Activated naive CD4-positive, alpha-beta T cell treated with anti-CD3 and anti-CD28 coated beads, Interleukin-2, amount 50 U/mL, for 24 hours (primary cell): Measurements from ENCODE around the gene IL1RAP.
A peak's percentile ranks its signal among the peaks of the same experiment; 100 is the strongest.

Source experiments
- H3K27ac Mint-ChIP-seq: one replicate; pipeline ENCODE4 v1.8.0; 2021; ENCODE audit warnings: mild to moderate bottlenecking, mixed read lengths
- H3K27me3 Mint-ChIP-seq: one replicate; pipeline ENCODE4 v1.8.0; 2021; ENCODE audit warnings: mixed read lengths
- H3K36me3 Mint-ChIP-seq: one replicate; pipeline ENCODE4 v1.8.0; 2021; ENCODE audit warnings: mixed read lengths
- H3K4me1 Mint-ChIP-seq: one replicate; pipeline ENCODE4 v1.8.0; 2021; ENCODE audit warnings: mixed read lengths
- H3K4me3 Mint-ChIP-seq: one replicate; pipeline ENCODE4 v1.8.0; 2021; ENCODE audit warnings: mild to moderate bottlenecking, mixed read lengths
- H3K9me3 Mint-ChIP-seq: one replicate; pipeline ENCODE4 v1.8.0; 2021; ENCODE audit warnings: mixed read lengths

The IL1RAP gene

DNA sequence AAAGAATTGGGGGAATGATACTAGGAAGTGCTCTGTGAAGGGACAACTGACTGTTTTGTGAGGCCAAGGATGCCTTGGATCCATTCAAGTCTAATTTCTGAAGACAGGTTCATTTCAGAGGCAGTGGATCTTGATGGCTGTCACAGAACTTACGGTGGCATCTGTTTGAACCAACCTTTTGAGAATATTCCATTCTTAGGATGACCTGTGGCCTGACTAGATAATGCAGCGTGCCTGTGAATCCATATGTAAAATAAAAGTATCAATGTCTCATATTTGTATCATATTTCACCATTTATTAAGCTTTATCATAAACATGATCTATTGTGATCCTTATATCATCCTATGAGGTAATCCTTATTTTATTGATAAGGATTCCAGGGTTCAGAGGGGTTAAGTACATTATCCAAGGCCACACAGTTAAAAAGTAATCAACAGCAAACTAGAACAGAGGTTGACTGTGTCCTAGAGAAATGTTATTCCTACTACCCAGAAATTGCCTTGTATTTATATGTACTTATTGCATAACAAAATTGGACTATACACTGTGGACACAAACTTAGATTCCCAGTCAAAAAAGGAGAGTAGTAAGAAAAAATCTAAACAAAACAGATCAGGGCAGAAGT lies 34.3 kb downstream of the IL1RAP start:
- no peak overlapping the region for H3K27ac Mint-ChIP-seq
- H3K4me3 Mint-ChIP-seq = no peak overlapping the region
- no peaks in the 10 kb centered on the region for H3K9me3 Mint-ChIP-seq
- no peaks in the 10 kb centered on the region for H3K4me1 Mint-ChIP-seq
- no peaks in the 10 kb centered on the region for H3K27me3 Mint-ChIP-seq
- peaks cover 5% of the 10 kb centered on the region for H3K36me3 Mint-ChIP-seq

DNA sequence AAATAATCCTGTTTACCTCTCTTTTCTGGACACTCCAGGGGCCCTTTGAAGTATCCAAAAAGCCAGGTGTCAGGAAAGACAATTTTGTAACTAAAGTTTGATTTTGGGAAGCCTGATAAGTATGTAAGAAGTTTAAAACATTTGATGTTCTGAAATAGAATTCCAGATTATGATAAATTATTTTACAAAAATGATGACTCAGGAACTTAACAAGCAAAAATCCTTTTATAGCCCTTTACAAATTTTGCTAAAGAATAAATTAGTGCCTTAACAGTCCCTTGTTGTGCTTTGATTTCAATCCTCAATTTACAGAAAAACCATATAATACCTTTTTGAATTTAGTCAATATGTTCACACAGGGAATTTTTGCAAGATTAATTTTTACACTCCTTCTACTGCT lies 38.1 kb downstream of the IL1RAP start:
- Mint-ChIP-seq H3K36me3 (peaks cover 17% of the 10 kb centered on the region), H3K4me3 (no peak overlapping the region), H3K4me1 (peaks cover 3% of the 10 kb centered on the region), H3K9me3 (no peaks in the 10 kb centered on the region), H3K27ac (no peak overlapping the region), H3K27me3 (no peaks in the 10 kb centered on the region)

DNA sequence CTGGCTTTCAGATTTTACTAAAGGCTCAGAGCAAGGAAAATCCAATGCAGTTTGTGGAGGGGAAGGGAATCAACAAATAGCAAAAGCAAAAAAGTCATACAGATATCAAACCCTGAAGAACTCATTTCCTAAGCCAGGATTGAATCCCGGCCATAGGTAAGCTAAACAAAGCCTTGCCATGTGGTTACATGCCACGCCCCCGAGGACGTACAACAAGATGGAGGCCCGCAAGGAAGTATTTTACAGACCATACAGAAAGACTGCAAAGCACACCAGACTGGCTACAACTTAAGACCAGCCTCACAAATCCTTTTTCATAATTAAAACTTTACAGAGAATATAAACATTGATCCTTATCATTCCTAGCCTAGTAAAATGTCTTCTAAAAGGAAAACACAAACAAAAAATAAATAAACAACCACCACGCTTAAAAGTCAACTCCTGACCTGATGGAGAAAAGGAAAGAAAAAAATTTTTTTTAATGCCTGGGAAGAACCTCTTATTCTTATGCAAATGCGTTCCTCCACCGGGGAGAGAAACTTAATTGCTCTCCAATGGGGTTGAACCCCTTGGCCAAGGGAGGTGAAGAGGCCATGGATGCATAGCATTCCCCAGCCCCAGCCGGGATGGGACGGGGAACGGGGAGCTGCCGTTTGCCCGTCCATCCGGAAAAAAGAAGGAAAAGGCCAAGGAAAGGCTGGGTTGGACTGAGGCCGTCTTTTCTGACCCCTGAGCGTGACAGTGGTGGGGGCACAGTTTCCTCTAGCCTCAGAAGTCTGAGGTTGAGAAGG lies 39.3 kb downstream of the IL1RAP start:
- H3K9me3 Mint-ChIP-seq = no peaks in the 10 kb centered on the region
- peak overlapping the region; percentile 41 for H3K27ac Mint-ChIP-seq
- peaks cover 3% of the 10 kb centered on the region for H3K4me1 Mint-ChIP-seq
- no peak overlapping the region for H3K4me3 Mint-ChIP-seq
- no peaks in the 10 kb centered on the region for H3K27me3 Mint-ChIP-seq
- H3K36me3 Mint-ChIP-seq = peaks cover 24% of the 10 kb centered on the region

DNA sequence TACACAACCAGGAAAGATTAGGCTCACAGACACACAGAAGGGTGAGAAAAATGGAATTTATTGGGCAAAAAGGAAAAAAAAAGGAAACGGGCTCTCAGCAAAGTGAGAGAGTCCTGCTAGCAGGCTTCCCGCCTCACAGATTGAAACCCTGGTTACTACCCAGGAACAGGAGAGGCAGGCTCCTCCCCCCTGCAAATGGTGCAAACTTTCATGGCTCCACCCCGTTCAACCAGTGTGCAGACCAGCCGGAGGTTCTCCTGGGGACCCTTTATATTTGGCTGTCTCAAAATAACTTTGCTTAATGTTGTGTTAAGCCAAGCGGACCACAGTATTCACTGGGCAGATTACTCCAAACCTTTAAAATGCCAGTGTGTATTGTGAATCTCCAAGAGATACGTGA lies 40.3 kb downstream of the IL1RAP start:
- no peaks in the 10 kb centered on the region for H3K27me3 Mint-ChIP-seq
- H3K4me3 Mint-ChIP-seq = no peak overlapping the region
- no peak overlapping the region for H3K27ac Mint-ChIP-seq
- peaks cover 3% of the 10 kb centered on the region for H3K4me1 Mint-ChIP-seq
- H3K9me3 Mint-ChIP-seq = no peaks in the 10 kb centered on the region
- H3K36me3 Mint-ChIP-seq = peaks cover 21% of the 10 kb centered on the region

DNA sequence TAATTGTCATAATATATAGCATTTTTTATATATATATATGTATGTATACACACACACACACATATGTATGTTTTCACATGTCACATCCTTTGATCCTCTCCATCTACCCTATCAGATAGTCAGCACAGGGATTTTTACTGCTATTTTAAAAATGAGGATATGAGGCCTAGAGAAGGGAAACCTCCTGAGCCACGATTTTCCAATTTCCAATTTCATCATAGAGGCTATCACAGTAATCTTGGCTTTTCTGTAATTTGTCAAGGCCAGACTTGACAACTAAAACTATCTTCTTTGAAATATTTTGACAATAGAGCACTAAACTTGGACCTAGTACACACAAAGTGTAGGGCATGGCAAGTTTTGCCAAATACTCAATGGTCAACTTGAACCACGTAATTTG lies 42.5 kb downstream of the IL1RAP start:
- Mint-ChIP-seq H3K4me1 (peaks cover 3% of the 10 kb centered on the region), H3K36me3 (peaks cover 22% of the 10 kb centered on the region)

DNA sequence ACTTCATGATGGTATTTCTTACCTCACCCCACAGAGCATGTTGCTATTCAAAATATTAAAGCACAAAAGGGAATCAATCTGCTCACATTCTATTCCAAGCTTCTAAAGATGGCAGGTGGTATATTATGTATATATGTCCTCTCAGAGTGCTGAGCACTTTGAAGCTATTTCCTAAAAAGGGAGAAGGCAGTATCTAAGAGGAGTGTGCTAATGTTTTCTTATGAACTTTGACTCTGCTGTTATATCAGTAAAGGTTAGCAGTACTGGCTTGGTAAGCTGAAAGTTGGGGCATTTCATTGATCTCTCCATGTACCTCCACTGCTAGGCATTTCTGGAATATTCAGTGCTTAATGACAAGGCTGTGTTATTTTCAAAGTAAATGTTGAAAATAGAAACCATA lies 43.4 kb downstream of the IL1RAP start:
- Mint-ChIP-seq H3K4me1 (peaks cover 8% of the 10 kb centered on the region), H3K4me3 (no peak overlapping the region), H3K27me3 (no peaks in the 10 kb centered on the region), H3K27ac (no peak overlapping the region), H3K36me3 (peaks cover 26% of the 10 kb centered on the region), H3K9me3 (peaks cover 10% of the 10 kb centered on the region)

More for the DNA sequence above, 42.5 kb downstream of the IL1RAP start:
- peaks cover 10% of the 10 kb centered on the region for H3K9me3 Mint-ChIP-seq
- no peaks in the 10 kb centered on the region for H3K27me3 Mint-ChIP-seq
- no peak overlapping the region for H3K27ac Mint-ChIP-seq
- no peak overlapping the region for H3K4me3 Mint-ChIP-seq

DNA sequence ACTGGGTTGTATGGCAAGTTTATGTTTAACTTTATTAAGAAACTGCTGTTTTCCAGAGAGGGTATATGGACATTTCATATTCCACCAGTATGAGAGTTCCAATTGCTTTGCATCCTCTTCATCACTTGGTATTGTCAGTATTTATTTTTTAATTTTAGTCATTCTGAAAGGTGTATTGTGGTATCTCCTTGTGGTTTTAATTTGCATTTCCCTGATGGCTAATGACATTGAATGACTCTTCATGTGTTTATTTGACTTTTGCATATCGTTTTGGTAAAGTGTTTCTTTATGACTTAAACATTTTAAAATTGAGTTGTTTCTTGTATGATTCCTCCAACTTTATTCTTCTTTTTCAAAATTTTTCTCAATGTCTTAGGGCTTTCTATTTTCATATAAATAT lies 44.4 kb downstream of the IL1RAP start:
- no peak overlapping the region for H3K27ac Mint-ChIP-seq
- H3K9me3 Mint-ChIP-seq = peaks cover 10% of the 10 kb centered on the region
- peaks cover 24% of the 10 kb centered on the region for H3K36me3 Mint-ChIP-seq
- no peaks in the 10 kb centered on the region for H3K27me3 Mint-ChIP-seq
- peaks cover 12% of the 10 kb centered on the region for H3K4me1 Mint-ChIP-seq
- H3K4me3 Mint-ChIP-seq = no peak overlapping the region

DNA sequence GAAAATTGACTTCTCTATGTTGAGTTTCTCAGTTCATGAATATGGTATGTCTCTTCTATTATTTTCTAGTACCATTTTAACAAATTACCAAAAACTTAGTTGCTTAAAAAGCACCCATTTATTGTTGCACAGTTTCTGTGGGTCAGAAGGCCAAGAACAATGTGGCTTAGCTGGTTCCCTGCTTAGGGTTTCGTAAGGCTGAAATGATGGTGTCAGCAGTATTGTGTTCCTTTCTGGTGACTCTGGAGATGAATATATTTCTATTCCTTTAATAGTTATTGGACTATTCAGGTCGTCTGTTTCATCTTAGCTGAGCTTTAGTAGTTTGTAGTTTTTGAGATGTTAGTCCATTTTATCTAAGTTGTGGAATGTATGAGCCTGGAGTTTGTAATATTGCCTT lies 44.9 kb downstream of the IL1RAP start:
- Mint-ChIP-seq H3K27ac (no peak overlapping the region), H3K9me3 (peaks cover 10% of the 10 kb centered on the region), H3K4me1 (peaks cover 14% of the 10 kb centered on the region), H3K36me3 (peaks cover 24% of the 10 kb centered on the region), H3K4me3 (no peak overlapping the region), H3K27me3 (no peaks in the 10 kb centered on the region)

DNA sequence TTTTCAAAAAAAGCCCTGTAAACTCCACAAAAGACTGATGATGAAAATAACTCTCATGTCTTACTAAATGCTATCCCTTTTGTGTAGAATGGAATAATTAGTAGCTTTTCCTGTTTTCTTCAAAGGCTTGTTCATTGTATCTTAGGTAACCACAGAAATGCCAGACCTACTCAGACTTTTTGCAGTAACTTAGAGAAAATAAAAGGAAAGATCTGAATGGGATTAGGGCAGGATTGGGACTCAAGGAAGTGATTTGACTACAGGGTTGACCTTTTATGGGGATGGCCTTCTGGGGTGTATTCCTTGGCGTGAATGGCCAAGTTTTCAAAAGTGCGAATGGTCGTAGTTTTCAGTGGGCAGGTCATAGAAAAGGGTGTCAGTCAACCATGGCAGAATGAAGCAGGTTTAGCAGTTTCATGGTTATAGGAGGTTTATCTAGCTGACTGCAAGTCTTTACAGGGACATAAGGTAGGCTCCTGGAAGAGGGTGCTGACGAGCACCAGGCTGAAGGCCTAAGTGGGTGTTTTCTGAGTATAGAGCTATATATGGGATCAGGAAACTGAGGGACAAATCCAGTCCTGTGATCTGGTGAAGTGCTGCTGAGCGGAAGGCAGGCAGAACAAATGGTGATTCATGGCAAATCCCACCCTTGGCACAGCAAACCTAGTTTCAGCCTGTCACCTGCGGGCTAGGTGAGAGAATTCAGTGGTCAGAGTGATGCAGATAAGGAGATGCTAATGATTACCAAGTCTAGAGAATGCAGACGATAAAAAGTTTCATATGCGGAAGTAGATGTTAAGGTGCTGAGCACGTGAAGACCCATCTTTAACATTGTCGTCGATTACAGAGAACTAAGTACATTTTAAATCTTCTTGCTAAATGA lies 46.4 kb downstream of the IL1RAP start:
- Mint-ChIP-seq H3K4me3 (no peak overlapping the region), H3K4me1 (peaks cover 12% of the 10 kb centered on the region), H3K27ac (no peak overlapping the region), H3K36me3 (peaks cover 23% of the 10 kb centered on the region), H3K9me3 (peaks cover 10% of the 10 kb centered on the region), H3K27me3 (no peaks in the 10 kb centered on the region)

DNA sequence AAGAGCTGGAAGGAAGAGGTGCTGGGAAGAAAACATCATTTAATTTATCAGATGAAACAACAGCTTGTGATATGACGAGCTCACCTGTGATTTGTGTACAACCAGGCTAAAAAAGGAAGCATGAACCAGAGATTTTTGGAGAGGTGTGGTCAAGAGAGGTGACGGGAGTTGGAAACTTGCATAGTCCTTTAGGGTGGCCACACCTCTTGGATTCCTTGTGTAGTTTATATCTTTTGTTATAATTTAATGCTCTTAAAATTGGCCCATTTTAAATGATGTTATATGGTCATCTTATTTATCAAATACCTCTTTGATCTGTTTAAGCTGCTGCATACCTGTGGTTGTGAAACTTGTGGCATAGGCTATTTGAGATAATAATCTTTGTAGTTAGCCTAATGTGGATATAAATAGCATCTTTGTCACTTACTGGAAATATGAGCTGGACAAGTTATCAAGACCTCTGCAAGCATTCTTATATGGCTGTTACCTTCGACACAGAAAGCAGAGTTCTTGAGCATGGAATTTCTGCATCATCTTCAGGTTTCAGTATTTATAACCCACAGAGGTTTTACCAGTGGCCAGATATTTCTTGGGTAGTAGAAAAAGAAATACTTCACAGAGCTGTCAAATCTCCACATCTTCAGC lies 49.1 kb downstream of the IL1RAP start:
- peaks cover 10% of the 10 kb centered on the region for H3K9me3 Mint-ChIP-seq
- peaks cover 18% of the 10 kb centered on the region for H3K36me3 Mint-ChIP-seq
- H3K27ac Mint-ChIP-seq = peak overlapping the region; percentile 53
- no peaks in the 10 kb centered on the region for H3K27me3 Mint-ChIP-seq
- peaks cover 24% of the 10 kb centered on the region for H3K4me1 Mint-ChIP-seq
- no peak overlapping the region for H3K4me3 Mint-ChIP-seq

DNA sequence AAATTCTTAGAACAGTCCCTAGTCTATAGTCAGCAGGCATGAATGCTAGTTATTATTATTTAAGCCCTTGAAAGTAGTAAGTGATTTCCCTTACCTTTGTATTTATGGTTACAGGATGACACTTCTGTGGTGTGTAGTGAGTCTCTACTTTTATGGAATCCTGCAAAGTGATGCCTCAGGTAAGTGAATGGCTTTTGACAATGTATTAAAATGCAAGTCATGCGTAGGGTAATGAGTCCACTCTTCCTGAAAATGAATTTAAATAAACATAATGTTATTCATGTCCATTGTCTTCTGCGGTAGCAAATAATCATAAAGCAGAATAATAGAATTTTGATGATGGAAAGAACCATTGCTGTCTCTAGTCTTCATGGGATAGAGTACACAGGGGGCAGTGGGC lies 50.3 kb downstream of the IL1RAP start:
- H3K4me1 Mint-ChIP-seq = peaks cover 24% of the 10 kb centered on the region
- peaks cover 23% of the 10 kb centered on the region for H3K36me3 Mint-ChIP-seq
- H3K27ac Mint-ChIP-seq = no peak overlapping the region
- peaks cover 10% of the 10 kb centered on the region for H3K9me3 Mint-ChIP-seq
- H3K4me3 Mint-ChIP-seq = no peak overlapping the region
- H3K27me3 Mint-ChIP-seq = no peaks in the 10 kb centered on the region

DNA sequence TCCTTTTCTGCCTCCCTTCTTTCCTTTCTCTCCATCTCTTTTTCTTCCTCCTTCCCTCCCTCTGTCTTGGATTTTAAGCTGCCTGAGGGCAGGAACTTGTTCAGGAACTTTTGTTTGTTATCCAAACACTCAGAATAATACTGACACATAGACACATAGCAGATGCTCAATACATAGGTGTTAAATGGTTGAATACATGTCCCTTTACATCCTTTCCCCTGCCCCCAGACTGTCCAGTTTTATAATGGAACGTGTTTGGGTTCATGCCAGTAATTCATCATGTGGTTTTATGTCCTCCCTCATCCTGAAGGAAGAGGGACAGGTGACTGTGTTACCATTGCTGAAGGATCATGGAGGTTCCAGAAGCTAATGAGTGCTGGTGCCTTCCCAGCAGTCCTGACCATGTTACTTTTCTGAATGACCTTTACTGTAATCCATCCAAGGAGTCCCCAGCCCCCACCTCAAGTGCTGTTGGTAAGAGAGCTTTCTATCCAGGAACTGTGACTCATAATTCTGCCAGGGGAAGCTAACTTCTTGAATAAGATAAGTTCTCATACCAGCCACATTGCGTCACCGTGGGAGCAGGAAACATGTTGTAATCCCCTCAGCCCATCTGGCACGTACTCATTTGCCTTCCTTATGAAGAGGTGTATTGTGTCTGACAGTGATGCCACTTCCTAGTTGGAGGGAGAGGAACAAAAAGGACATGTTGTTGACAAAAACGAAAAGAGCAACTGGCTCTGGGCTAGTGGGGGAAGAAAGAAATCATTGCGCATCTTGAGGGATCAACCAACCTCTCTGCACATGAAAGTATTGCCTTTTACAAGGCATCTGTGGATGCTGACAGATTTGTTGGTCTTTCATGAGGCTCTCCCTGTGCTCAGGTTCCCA lies 52.4 kb downstream of the IL1RAP start:
- no peaks in the 10 kb centered on the region for H3K9me3 Mint-ChIP-seq
- H3K27ac Mint-ChIP-seq = peak overlapping the region; percentile 63
- no peak overlapping the region for H3K4me3 Mint-ChIP-seq
- H3K27me3 Mint-ChIP-seq = no peaks in the 10 kb centered on the region
- H3K4me1 Mint-ChIP-seq = peaks cover 28% of the 10 kb centered on the region
- peaks cover 25% of the 10 kb centered on the region for H3K36me3 Mint-ChIP-seq

DNA sequence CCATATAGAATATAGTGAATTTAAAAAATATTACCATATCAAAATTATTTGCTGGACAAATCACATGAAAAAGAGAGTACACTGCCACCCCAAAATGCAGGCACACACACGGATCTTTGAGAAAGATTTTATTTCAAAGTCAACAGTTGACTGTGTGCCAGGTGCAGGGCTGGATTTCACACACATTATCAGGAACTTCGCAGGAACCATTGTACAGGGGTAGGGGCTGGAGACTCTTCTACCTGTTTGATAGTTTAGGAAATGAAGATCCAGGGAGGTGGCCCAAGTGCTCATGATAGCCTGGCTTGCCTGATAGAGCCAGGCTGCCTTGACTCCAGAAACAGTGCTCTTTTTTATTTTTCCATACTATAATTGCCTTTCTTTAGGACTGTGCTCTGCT lies 54.2 kb downstream of the IL1RAP start:
- peaks cover 26% of the 10 kb centered on the region for H3K4me1 Mint-ChIP-seq
- H3K27ac Mint-ChIP-seq = no peak overlapping the region
- no peaks in the 10 kb centered on the region for H3K9me3 Mint-ChIP-seq

DNA sequence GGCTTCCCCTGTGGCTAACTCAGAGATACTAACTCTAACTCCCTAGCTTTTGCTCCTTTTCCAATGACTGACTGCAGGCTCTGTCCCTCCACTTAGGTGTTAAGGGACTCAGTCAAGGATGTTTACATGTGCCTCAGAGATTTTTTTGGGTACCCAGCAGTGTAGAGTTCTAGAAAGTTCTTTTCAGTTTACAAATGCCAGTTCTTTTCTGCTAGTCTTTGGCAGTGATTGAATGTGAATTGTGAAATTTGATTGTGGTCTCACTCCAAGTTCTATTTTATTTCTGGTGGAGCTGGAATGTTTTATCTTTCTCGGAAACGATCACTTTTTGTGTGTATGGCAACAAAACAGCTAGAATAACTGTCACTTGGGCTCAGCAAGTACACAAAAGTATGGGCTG lies 60.6 kb downstream of the IL1RAP start:
- Mint-ChIP-seq H3K27ac (no peak overlapping the region), H3K4me3 (no peak overlapping the region), H3K9me3 (no peaks in the 10 kb centered on the region), H3K27me3 (no peaks in the 10 kb centered on the region), H3K4me1 (peaks cover 8% of the 10 kb centered on the region), H3K36me3 (peaks cover 20% of the 10 kb centered on the region)

More for the DNA sequence above, 54.2 kb downstream of the IL1RAP start:
- H3K36me3 Mint-ChIP-seq = peaks cover 25% of the 10 kb centered on the region
- no peaks in the 10 kb centered on the region for H3K27me3 Mint-ChIP-seq
- H3K4me3 Mint-ChIP-seq = no peak overlapping the region
